Stimulated activated naive CD8-positive, alpha-beta T cell treated with anti-CD3 and anti-CD28 coated beads, Interleukin-15, amount 100 ng/mL, for 72 hours (primary cell): ENCODE data around the gene NPAS2.

Source experiments
- ATAC-seq: fragments of 150-1000 bp; cut with Tn5 transposase; 2 replicates; pipeline ENCODE4 v1.10.0; 2021; ENCODE audit warnings: mild to moderate bottlenecking, moderate library complexity
- DNase-seq, 2 donors: peaks; one replicate each; pipeline ENCODE4 v3.0.0; 2021 to 2022
- H3K27ac Mint-ChIP-seq, 2 donors: one replicate each; pipeline ENCODE4 v1.8.0; 2022; ENCODE audit warnings: mild to moderate bottlenecking in 2 of 2, mixed read lengths in 2 of 2, moderate library complexity in 2 of 2
- H3K27me3 Mint-ChIP-seq: one replicate; pipeline ENCODE4 v1.8.0; 2022; ENCODE audit warnings: mixed read lengths
- H3K4me1 Mint-ChIP-seq: one replicate; pipeline ENCODE4 v1.8.0; 2022; ENCODE audit warnings: mild to moderate bottlenecking, mixed read lengths
- H3K4me3 Mint-ChIP-seq, 2 donors: one replicate each; pipeline ENCODE4 v1.8.0; 2022; ENCODE audit warnings: mild to moderate bottlenecking in 2 of 2, mixed read lengths in 2 of 2, moderate library complexity in 1 of 2
- H3K9me3 Mint-ChIP-seq, 2 donors: one replicate each; pipeline ENCODE4 v1.8.0; 2022; ENCODE audit warnings: mixed read lengths in 2 of 2

The NPAS2 gene

GRCh38 chr2:100976645-100977391, 156.9 kb downstream of the NPAS2 start:
- H3K27ac Mint-ChIP-seq = peak overlapping the region in 1 of 2 donors; percentile 27
- peaks cover 9% of the 10 kb centered on the region for H3K4me1 Mint-ChIP-seq
- H3K27me3 Mint-ChIP-seq = no peaks in the 10 kb centered on the region
- H3K4me3 Mint-ChIP-seq = no peak overlapping the region
- DNase-seq (no peak), ATAC-seq (no peak)
- no peaks in the 10 kb centered on the region for H3K9me3 Mint-ChIP-seq

DNA sequence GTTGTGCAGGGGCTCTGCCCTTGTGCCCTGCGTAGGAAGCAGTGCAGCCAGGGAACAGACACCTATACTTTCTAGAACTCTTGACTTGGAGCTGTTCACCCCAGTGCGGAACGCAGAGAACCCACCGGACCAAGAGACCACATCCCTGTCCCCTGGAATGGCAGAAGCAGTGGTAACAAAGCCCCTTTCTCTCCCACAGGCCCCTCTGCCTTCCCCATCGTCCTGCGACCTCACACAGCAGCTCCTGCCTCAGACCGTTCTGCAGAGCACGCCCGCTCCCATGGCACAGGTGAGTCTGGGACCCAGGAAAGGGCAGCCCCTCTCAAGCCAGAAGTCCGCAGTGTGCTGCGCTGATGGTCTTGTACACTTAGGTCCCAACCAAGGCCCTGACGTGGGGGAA, 157.6 kb downstream of the NPAS2 start:
- DNase-seq (no peak), ATAC-seq (no peak)
- Mint-ChIP-seq H3K27me3 (no peaks in the 10 kb centered on the region), H3K4me3 (no peak overlapping the region), H3K4me1 (peaks cover 9% of the 10 kb centered on the region), H3K9me3 (no peaks in the 10 kb centered on the region), H3K27ac (no peak overlapping the region)

DNA sequence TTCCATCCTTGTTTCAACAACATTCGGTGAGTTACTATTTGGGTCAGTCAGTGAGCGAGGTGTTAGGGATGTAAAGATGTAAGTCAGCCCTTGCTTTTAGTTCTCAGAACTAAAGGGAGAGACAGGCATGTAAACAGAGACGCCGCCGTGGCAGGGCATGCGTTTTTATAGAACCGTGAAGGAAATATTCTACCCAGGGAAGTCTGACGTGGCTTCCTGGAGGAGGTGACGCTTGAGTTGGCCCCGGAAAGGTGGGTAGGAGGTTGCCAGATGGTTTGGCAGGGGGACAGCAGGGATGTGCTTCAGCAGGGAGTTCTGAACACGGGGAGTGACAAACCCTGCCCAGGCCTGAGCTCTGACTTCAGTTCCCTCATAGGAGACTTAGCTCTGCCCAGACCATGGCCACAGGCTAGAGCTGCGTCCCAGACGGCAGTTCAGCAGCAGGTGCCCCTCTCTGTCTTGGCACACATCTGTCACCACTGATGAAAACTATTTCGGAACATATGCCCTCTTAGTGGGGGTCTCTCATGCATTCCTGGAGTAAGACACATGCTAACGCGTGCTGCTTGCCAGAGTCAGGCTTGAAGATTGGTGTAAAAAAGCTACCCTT, 158.7 kb downstream of the NPAS2 start:
- Mint-ChIP-seq H3K9me3 (no peaks in the 10 kb centered on the region), H3K4me1 (peaks cover 9% of the 10 kb centered on the region), H3K4me3 (no peak overlapping the region), H3K27me3 (no peaks in the 10 kb centered on the region), H3K27ac (peak overlapping the region in 1 of 2 donors; percentile 40)
- ATAC-seq (no peak), DNase-seq (no peak)

DNA sequence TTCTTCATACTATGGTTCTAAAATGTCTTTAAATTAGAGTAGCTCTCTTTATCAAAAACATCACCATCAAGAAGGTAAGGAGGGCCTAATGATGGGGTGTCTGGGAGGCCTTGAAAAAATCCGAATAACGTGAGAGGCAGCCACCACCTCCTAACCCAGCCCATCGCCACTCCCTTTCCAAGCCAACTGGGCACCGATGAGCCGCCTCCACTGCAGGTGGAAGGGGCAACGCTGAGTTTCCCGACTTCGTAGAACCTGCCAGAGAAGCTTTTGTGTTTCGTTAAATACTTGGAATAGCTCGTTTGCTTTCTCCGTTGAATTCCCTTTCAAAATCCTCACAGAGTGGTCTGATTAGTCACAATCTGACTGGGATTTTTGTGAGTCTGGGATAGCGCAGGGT, 160.1 kb downstream of the NPAS2 start:
- Mint-ChIP-seq H3K27me3 (no peaks in the 10 kb centered on the region), H3K4me1 (peaks cover 13% of the 10 kb centered on the region), H3K4me3 (no peak overlapping the region), H3K9me3 (no peaks in the 10 kb centered on the region), H3K27ac (no peak overlapping the region)
- DNase-seq = no peak
- no peak for ATAC-seq

DNA sequence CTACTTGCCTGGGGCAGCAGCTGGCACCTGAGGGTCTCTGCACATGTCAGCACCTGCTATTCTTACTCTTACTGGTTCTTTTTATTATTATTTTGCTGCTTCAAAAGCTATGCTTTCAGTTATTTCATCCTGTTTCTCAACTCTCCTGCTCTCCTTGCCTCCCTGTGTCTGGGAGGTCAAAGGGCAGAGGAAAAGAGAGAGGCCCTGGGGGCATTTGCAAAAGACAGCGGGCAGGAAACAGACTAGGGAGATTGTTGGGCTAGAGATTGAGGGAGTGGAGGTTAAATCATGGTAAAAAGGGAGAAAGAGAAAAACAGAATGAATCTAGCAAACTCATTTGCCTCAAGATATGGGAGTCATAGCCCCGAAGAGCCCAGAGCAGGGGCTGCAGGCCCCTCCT, 161.1 kb downstream of the NPAS2 start:
- no peak for DNase-seq
- ATAC-seq = no peak
- peak overlapping the region; percentile 3 to 75 for H3K27ac Mint-ChIP-seq
- H3K9me3 Mint-ChIP-seq = no peaks in the 10 kb centered on the region
- peaks cover 15% of the 10 kb centered on the region for H3K4me1 Mint-ChIP-seq
- no peaks in the 10 kb centered on the region for H3K27me3 Mint-ChIP-seq
- H3K4me3 Mint-ChIP-seq = no peak overlapping the region

DNA sequence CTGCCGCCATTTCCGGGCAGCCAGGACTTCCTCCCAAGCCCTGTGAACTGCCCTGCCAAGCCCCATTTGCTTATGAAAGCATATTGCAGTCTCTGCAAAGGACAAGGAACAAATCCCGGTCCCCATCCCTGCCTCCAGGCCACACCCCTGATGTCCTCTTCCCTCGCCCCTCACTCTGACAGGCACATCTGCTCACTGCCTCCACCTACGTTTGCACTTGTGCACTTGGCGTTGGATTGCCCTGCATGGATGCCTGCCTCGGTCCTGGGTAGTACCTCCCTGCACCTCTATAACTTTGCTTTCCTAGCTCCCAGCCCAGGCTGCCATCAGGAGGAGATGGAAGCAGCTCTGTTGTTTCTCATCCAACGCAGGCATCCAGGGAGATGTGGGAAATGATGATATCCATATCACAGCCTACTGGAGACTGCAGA, 162.5 kb downstream of the NPAS2 start:
- H3K4me1 Mint-ChIP-seq = peaks cover 6% of the 10 kb centered on the region
- H3K27me3 Mint-ChIP-seq = no peaks in the 10 kb centered on the region
- peak overlapping the region; percentile 48 to 73 for H3K27ac Mint-ChIP-seq
- ATAC-seq (no peak), DNase-seq (no peak)
- no peak overlapping the region for H3K4me3 Mint-ChIP-seq
- no peaks in the 10 kb centered on the region for H3K9me3 Mint-ChIP-seq

GRCh38 chr2:100983201-100983600, 163.3 kb downstream of the NPAS2 start:
- H3K9me3 Mint-ChIP-seq = no peaks in the 10 kb centered on the region

GRCh38 chr2:100983684-100984310, 163.9 kb downstream of the NPAS2 start:
- no peaks in the 10 kb centered on the region for H3K27me3 Mint-ChIP-seq
- DNase-seq = no peak
- no peak for ATAC-seq
- no peak overlapping the region for H3K4me3 Mint-ChIP-seq
- H3K27ac Mint-ChIP-seq = peak overlapping the region in 1 of 2 donors; percentile 16
- H3K9me3 Mint-ChIP-seq = no peaks in the 10 kb centered on the region
- H3K4me1 Mint-ChIP-seq = peaks cover 6% of the 10 kb centered on the region

More at GRCh38 chr2:100983201-100983600, 163.3 kb downstream of the NPAS2 start:
- ATAC-seq (no peak), DNase-seq (no peak)
- H3K4me1 Mint-ChIP-seq = peaks cover 6% of the 10 kb centered on the region
- no peak overlapping the region for H3K4me3 Mint-ChIP-seq
- H3K27me3 Mint-ChIP-seq = no peaks in the 10 kb centered on the region
- H3K27ac Mint-ChIP-seq = no peak overlapping the region

DNA sequence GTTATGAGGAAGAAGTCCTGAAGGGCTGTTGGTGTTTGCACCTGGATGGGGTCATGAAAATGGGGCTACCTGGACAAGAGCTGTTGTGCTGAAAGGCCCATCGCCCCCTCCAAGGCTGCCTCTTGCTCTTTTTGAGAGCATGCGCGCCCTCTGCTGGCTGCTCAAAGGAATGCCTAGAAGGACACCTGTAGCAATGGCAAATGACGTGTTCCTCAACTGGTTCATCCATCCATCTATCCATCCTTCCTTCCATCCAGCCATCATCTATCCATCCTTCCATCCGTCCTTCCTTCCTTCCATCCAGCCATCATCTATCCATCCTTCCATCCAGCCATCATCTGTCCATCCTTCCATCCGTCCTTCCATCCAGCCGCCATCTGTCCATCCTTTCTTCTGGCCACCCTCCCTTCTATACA, 165.0 kb downstream of the NPAS2 start:
- Mint-ChIP-seq H3K27ac (no peak overlapping the region), H3K4me1 (peaks cover 6% of the 10 kb centered on the region), H3K27me3 (no peaks in the 10 kb centered on the region), H3K9me3 (no peaks in the 10 kb centered on the region), H3K4me3 (no peak overlapping the region)
- DNase-seq = peak; percentile 62 to 75
- ATAC-seq = peak; percentile 86

- H3K27ac Mint-ChIP-seq = no peak overlapping the region
These were observed 166.2 kb downstream of the NPAS2 start for GRCh38 chr2:100986157-100986556.

DNA sequence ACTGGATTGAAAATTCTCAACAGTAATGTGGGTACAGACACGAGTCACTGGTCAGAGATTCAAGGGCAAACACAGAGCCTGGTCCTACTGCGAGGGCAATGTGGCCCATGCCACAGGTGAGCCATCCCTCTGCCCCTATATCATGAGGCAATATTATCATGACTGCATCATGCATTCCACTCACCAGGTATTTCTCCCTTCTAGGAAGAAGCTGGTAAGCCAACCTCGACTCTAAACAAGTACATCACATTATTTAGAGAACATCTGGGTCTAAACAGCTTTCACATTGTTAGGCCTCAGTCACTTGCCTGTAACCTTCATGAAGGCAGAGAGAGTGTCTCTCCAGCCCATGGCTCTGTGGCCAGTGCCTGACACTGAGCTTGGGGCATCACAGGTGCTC, 167.6 kb downstream of the NPAS2 start:
- H3K27me3 Mint-ChIP-seq = no peaks in the 10 kb centered on the region
- H3K27ac Mint-ChIP-seq = no peak overlapping the region
- no peaks in the 10 kb centered on the region for H3K9me3 Mint-ChIP-seq
- H3K4me1 Mint-ChIP-seq = peaks cover 16% of the 10 kb centered on the region
- ATAC-seq (no peak), DNase-seq (no peak)
- H3K4me3 Mint-ChIP-seq = no peak overlapping the region

More at GRCh38 chr2:100986157-100986556, 166.2 kb downstream of the NPAS2 start:
- Mint-ChIP-seq H3K27me3 (no peaks in the 10 kb centered on the region), H3K4me3 (no peak overlapping the region), H3K9me3 (no peaks in the 10 kb centered on the region), H3K4me1 (peaks cover 6% of the 10 kb centered on the region)
- ATAC-seq (no peak), DNase-seq (no peak)

GRCh38 chr2:100987974-100988373, 168.0 kb downstream of the NPAS2 start:
- Mint-ChIP-seq H3K4me1 (peaks cover 19% of the 10 kb centered on the region), H3K4me3 (no peak overlapping the region), H3K9me3 (no peaks in the 10 kb centered on the region), H3K27ac (no peak overlapping the region), H3K27me3 (no peaks in the 10 kb centered on the region)
- ATAC-seq = no peak
- no peak for DNase-seq

GRCh38 chr2:100988630-100989417, 168.9 kb downstream of the NPAS2 start:
- no peak for ATAC-seq
- no peak for DNase-seq
- Mint-ChIP-seq H3K9me3 (no peaks in the 10 kb centered on the region), H3K4me1 (peaks cover 19% of the 10 kb centered on the region), H3K4me3 (no peak overlapping the region), H3K27ac (no peak overlapping the region), H3K27me3 (no peaks in the 10 kb centered on the region)

- Mint-ChIP-seq H3K4me1 (peaks cover 19% of the 10 kb centered on the region), H3K27me3 (no peaks in the 10 kb centered on the region), H3K4me3 (no peak overlapping the region), H3K9me3 (no peaks in the 10 kb centered on the region), H3K27ac (no peak overlapping the region)
- no peak for DNase-seq
- ATAC-seq = no peak
These were observed 169.7 kb downstream of the NPAS2 start for GRCh38 chr2:100989666-100990065.

GRCh38 chr2:100990166-100990565, 170.2 kb downstream of the NPAS2 start:
- Mint-ChIP-seq H3K9me3 (no peaks in the 10 kb centered on the region), H3K4me1 (peaks cover 14% of the 10 kb centered on the region), H3K4me3 (no peak overlapping the region), H3K27ac (no peak overlapping the region), H3K27me3 (no peaks in the 10 kb centered on the region)
- no peak for DNase-seq
- no peak for ATAC-seq
